CD4-positive, alpha-beta T cell treated with Interleukin-15 for 1 hour (primary cell): ENCODE data around the gene ANKRD1.
"Not testable (repeated sequence)": the region's sequence is repeated elsewhere in the genome, so short reads cannot be mapped to it uniquely, and the experiment has no call there.

Experiments
- DNase-seq: peaks from one replicate; pipeline ENCODE4 v3.0.0-alpha.2; 2020

ANKRD1 gene

GRCh38 chr10:90911133-90912051 is 9.5 kb downstream of the ANKRD1 start:
- DNase-seq, result peak; percentile 26

- no peak for DNase-seq
Observed at GRCh38 chr10:90906596-90906995, 14.3 kb downstream of the ANKRD1 start.

GRCh38 chr10:90905925-90906324 is 15.0 kb downstream of the ANKRD1 start:
- no peak for DNase-seq

- DNase-seq, result not testable (repeated sequence)
Observed at GRCh38 chr10:90896916-90897315, 24.0 kb downstream of the ANKRD1 start.

- no peak for DNase-seq
Observed at GRCh38 chr10:90893190-90893589, 27.7 kb downstream of the ANKRD1 start.

GRCh38 chr10:90890347-90890746 is 30.5 kb downstream of the ANKRD1 start:
- no peak for DNase-seq

GRCh38 chr10:90889636-90890035 is 31.3 kb downstream of the ANKRD1 start:
- no peak for DNase-seq

- DNase-seq, result no peak
Observed at GRCh38 chr10:90888387-90888786, 32.5 kb downstream of the ANKRD1 start.

- DNase-seq, result no peak
Observed at GRCh38 chr10:90887555-90887954, 33.3 kb downstream of the ANKRD1 start.

- no peak for DNase-seq
Observed at GRCh38 chr10:90885176-90885575, 35.7 kb downstream of the ANKRD1 start.

GRCh38 chr10:90884431-90884830 is 36.5 kb downstream of the ANKRD1 start:
- DNase-seq, result no peak

GRCh38 chr10:90880059-90880719 is 40.7 kb downstream of the ANKRD1 start:
- not testable (repeated sequence) for DNase-seq

- no peak for DNase-seq
Observed at GRCh38 chr10:90879062-90879461, 41.8 kb downstream of the ANKRD1 start.

GRCh38 chr10:90872648-90873020 is 48.3 kb downstream of the ANKRD1 start:
- no peak for DNase-seq

GRCh38 chr10:90871766-90872647 is 48.9 kb downstream of the ANKRD1 start, which contains the start of gene RPP30:
Gene RPP30, plus strand, starts transcription at chr10:90871974. Its CDS starts 13 bp downstream, at chr10:90871987.
- DNase-seq, result peak; percentile 82

GRCh38 chr10:90871279-90871765 is 49.6 kb downstream of the ANKRD1 start:
- peak; percentile 36 for DNase-seq

GRCh38 chr10:90866050-90866598 is 54.8 kb downstream of the ANKRD1 start:
- no peak for DNase-seq

GRCh38 chr10:90865401-90865800 is 55.5 kb downstream of the ANKRD1 start:
- DNase-seq, result no peak

- DNase-seq, result no peak
Observed at GRCh38 chr10:90862908-90863514, 57.9 kb downstream of the ANKRD1 start.
